GM23248 (cell line): Measurements from ENCODE around the gene NUDT19. TPM values are rescaled to one million over a fixed set of nuclear protein-coding genes. Genes with fewer than 3 reads are reported as not detected.

Source experiments
- DNase-seq: peaks from one replicate; pipeline ENCODE4 v3.0.0-alpha.2; 2015
- H2AFZ ChIP-seq: fragments of 200-600 bp; sonication (generic); 2 replicates; pipeline ENCODE4 v1.6.1; 2016; ENCODE audit warnings: antibody characterized with exemption
- H3F3A ChIP-seq: fragments of 200-600 bp; sonication (generic); 2 replicates; pipeline ENCODE4 v1.6.1; 2016; ENCODE audit warnings: mild to moderate bottlenecking, antibody characterized with exemption, mixed run types; ENCODE audit not compliant: insufficient read depth
- H3K27ac ChIP-seq: fragments of 200-600 bp; sonication (generic); 2 replicates; pipeline ENCODE4 v1.5.1; 2016; ENCODE audit warnings: mild to moderate bottlenecking
- H3K27me3 ChIP-seq: fragments of 200-600 bp; sonication (generic); replicated peaks from 2 replicates; pipeline ENCODE4 v1.6.1; 2016; ENCODE audit warnings: mild to moderate bottlenecking; ENCODE audit not compliant: insufficient read depth
- H3K36me3 ChIP-seq: fragments of 200-600 bp; sonication (generic); 2 replicates; pipeline ENCODE4 v1.6.1; 2016; ENCODE audit warnings: low read depth, mild to moderate bottlenecking
- H3K4me1 ChIP-seq: fragments of 200-600 bp; sonication (generic); 2 replicates; pipeline ENCODE4 v1.6.1; 2016; ENCODE audit warnings: mild to moderate bottlenecking; ENCODE audit not compliant: insufficient read depth
- H3K4me2 ChIP-seq: fragments of 200-600 bp; sonication (generic); one replicate; pipeline ENCODE4 v1.6.1; 2016; ENCODE audit warnings: mild to moderate bottlenecking; ENCODE audit not compliant: unreplicated experiment
- H3K4me3 ChIP-seq: fragments of 200-600 bp; sonication (generic); 2 replicates; pipeline ENCODE4 v1.5.1; 2016; ENCODE audit warnings: mild to moderate bottlenecking
- H3K79me2 ChIP-seq: fragments of 200-600 bp; sonication (generic); 2 replicates; pipeline ENCODE4 v1.6.1; 2016; ENCODE audit warnings: mild to moderate bottlenecking; ENCODE audit not compliant: insufficient read depth
- H3K9ac ChIP-seq: fragments of 200-600 bp; sonication (generic); 2 replicates; pipeline ENCODE4 v1.6.1; 2016; ENCODE audit warnings: mild to moderate bottlenecking
- H3K9me2 ChIP-seq: fragments of 200-600 bp; sonication (generic); 2 replicates; pipeline ENCODE4 v1.6.1; 2016; ENCODE audit warnings: mixed run types, mild to moderate bottlenecking, moderate library complexity; ENCODE audit not compliant: insufficient read depth
- H3K9me3 ChIP-seq: fragments of 200-600 bp; sonication (generic); one replicate; pipeline ENCODE4 v1.6.1; 2017; ENCODE audit warnings: low read depth
- H4K20me1 ChIP-seq: fragments of 200-600 bp; sonication (generic); 2 replicates; pipeline ENCODE4 v1.6.0; 2016; ENCODE audit not compliant: insufficient read depth
- EZH2 ChIP-seq: fragments of 200-600 bp; sonication (generic); IDR thresholded peaks from 2 replicates; pipeline ENCODE4 v1.6.1; 2018; ENCODE audit warnings: antibody characterized with exemption, mild to moderate bottlenecking; ENCODE audit not compliant: insufficient read depth, poor library complexity, severe bottlenecking
- EZH2phosphoT487 ChIP-seq: fragments of 200-600 bp; sonication (generic); IDR thresholded peaks from 2 replicates; pipeline ENCODE4 v1.6.1; 2018; ENCODE audit warnings: antibody characterized with exemption, moderate library complexity, mild to moderate bottlenecking, low read depth; ENCODE audit not compliant: insufficient read depth
- WGBS, 2 experiments: methylation state at CpG; one replicate each; pipeline ENCODE4 v1.1.6; 2015 to 2017; ENCODE audit warnings: low lambda C conversion rate in 2 of 2, low coverage in 1 of 2; ENCODE audit errors: missing lambda C conversion rate in 2 of 2; 5-methylcytosine and 5-hydroxymethylcytosine counted together
- in situ Hi-C: fragments of 300-500 bp; cut with MboI; formaldehyde crosslinking; loops from 2 replicates; pipeline ENCODE4 v1.15.0; 2020
- polyA plus RNA-seq: library from polyadenylated mRNA; unstranded; fragments of >200 nt; fragmentation: Nextera tagmentation; extraction: Ambion mirVana; gene quantifications from 2 replicates; pipeline ENCODE4 v1.2.1, GENCODE V29; 2016
- total RNA-seq: library from RNA; depleted of rRNA; stranded (reverse); fragments of >200 nt; shearing (Covaris generic); gene quantifications from 2 replicates; pipeline ENCODE4 v1.2.3, GENCODE V29; 2014

NUDT19 gene
- total and polyA plus RNA-seq, 2 experiments from 2014 or later: 18.0 to 25.1 TPM

- no peaks in the 10 kb centered on the region for H3K36me3 ChIP-seq
- no peaks in the 10 kb centered on the region for H3K9me2 ChIP-seq
- peaks cover 18% of the 10 kb centered on the region for H3K4me1 ChIP-seq
- no peak overlapping the region for H2AFZ ChIP-seq
- DNase-seq: peak; percentile 65
- no peaks in the 10 kb centered on the region for H3F3A ChIP-seq
- H3K4me3 ChIP-seq: no peak overlapping the region
- peaks cover 12% of the 10 kb centered on the region for H3K27me3 ChIP-seq
- 26 to 33% methylated on average over 14 of the region's 14 CpGs for WGBS, 2 experiments
- no peaks in the 10 kb centered on the region; the same call in 1 of the 2 replicates for H4K20me1 ChIP-seq
- H3K9me3 ChIP-seq: no peaks in the 10 kb centered on the region
- TF ChIP-seq EZH2phosphoT487 (no peak), EZH2 (no peak)
- peak overlapping the region; percentile 2; the same call in 1 of the 2 replicates for H3K27ac ChIP-seq
- in situ Hi-C loops: no loop called here
- no peak overlapping the region for H3K4me2 ChIP-seq
- H3K79me2 ChIP-seq: peaks cover 78% of the 10 kb centered on the region
- H3K9ac ChIP-seq: 0 out of 2 replicates have a peak overlapping the region, but pooled peaks have one; percentile 7
Observed at GRCh38 chr19:32671883-32672593, 19.6 kb upstream of the NUDT19 start.

DNA sequence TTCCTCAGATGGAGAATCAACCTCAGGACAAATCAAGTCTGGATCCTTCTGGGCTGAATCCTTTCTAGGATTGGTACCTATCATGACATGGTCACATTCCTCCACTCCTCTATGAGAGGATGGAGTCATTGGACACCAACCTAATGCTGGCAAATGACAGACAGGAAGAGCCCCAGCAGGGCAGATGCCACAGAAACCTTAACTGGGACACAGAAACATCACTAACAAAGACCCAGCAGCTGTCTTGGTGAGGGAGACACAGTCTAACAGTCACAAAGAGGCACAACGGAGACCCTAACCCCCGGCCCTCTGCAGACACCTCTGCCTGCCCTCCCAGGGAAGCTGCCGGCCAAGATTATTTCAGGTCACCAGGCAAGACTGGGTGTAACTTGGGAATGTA is 18.8 kb upstream of the NUDT19 start:
- Histone ChIP-seq H4K20me1 (no peaks in the 10 kb centered on the region; the same call in 1 of the 2 replicates), H3K4me3 (no peak overlapping the region), H3F3A (no peaks in the 10 kb centered on the region), H3K9ac (no peak overlapping the region), H3K9me3 (no peaks in the 10 kb centered on the region), H3K79me2 (peaks cover 69% of the 10 kb centered on the region), H3K9me2 (no peaks in the 10 kb centered on the region), H3K36me3 (no peaks in the 10 kb centered on the region), H2AFZ (no peak overlapping the region), H3K4me2 (no peak overlapping the region), H3K4me1 (peaks cover 18% of the 10 kb centered on the region), H3K27me3 (peaks cover 19% of the 10 kb centered on the region), H3K27ac (no peak overlapping the region)
- no peak for DNase-seq
- WGBS, 2 experiments: 94 to 97% methylated on average over 3 of the region's 3 CpGs
- TF ChIP-seq EZH2phosphoT487: no peak
- TF ChIP-seq EZH2: no peak
- in situ Hi-C loops: no loop called here

- H3K9me2 ChIP-seq: no peaks in the 10 kb centered on the region
- no peak overlapping the region for H3K27ac ChIP-seq
- H3K79me2 ChIP-seq: peaks cover 62% of the 10 kb centered on the region
- H3K4me1 ChIP-seq: peaks cover 18% of the 10 kb centered on the region
- peak overlapping the region; percentile 80 for H3K4me3 ChIP-seq
- no peak for TF ChIP-seq EZH2phosphoT487
- TF ChIP-seq EZH2: no peak
- peak overlapping the region; percentile 94 for H3K4me2 ChIP-seq
- H2AFZ ChIP-seq: no peak overlapping the region
- no peaks in the 10 kb centered on the region for H3K36me3 ChIP-seq
- WGBS, 2 experiments: 86 to 87% methylated on average over 10 of the region's 10 CpGs
- peak overlapping the region; percentile 80 for H3K9ac ChIP-seq
- H3K27me3 ChIP-seq: peaks cover 19% of the 10 kb centered on the region
- DNase-seq: no peak
- H3F3A ChIP-seq: no peaks in the 10 kb centered on the region
- H3K9me3 ChIP-seq: no peaks in the 10 kb centered on the region
- in situ Hi-C loops: no loop called here
- H4K20me1 ChIP-seq: no peaks in the 10 kb centered on the region; the same call in 1 of the 2 replicates
Observed at GRCh38 chr19:32673573-32673972, 18.0 kb upstream of the NUDT19 start.

DNA sequence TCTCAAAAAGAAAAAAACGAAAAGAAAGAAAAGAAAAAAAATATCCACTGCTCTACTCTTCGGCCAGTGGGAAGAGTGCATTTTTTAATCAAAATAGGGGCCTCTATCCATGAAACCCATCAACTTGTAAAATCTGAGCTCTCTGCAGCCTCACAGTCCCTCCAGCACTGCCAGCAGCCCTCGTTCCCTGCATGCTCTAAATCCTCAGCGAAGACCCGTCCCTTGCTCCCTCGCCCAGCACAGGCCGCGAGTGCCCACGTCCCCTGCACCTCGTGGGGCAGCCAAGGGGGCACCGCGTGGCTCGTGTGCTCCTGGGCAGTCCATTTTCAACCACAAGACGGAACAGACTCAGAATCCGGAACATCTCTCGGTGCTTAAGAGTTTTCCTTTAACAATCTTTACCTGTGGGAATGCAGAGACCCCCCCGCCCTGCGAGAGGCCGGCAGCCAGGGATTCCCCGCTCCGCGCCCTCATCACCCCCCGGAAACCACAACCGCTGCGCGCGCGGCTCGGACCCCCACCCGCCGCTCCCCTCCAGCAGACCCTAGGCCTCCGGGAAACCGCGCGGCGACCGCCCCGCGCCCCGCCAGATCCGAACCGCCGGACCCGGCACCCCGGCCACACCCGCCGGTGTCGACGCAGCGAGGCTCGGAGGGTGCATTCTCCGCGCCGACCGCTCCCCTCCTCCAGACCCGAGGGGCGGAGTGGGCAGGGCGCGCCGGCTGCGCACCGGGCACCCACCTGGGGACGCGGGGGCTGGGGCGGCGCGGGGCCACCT is 17.3 kb upstream of the NUDT19 start:
- Histone ChIP-seq H2AFZ (peak overlapping the region; percentile 94), H3K27me3 (peaks cover 19% of the 10 kb centered on the region), H3K9ac (peak overlapping the region; percentile 80), H3K9me3 (no peaks in the 10 kb centered on the region), H3K36me3 (no peaks in the 10 kb centered on the region), H3K27ac (no peak overlapping the region), H3K4me1 (peaks cover 18% of the 10 kb centered on the region), H3K79me2 (peaks cover 54% of the 10 kb centered on the region), H4K20me1 (no peaks in the 10 kb centered on the region; the same call in 1 of the 2 replicates), H3F3A (no peaks in the 10 kb centered on the region), H3K4me3 (peak overlapping the region; percentile 80), H3K9me2 (no peaks in the 10 kb centered on the region), H3K4me2 (peak overlapping the region; percentile 94)
- TF ChIP-seq EZH2: no peak
- no peak for TF ChIP-seq EZH2phosphoT487
- 1 to 2% methylated on average over 22 to 55 of the region's 67 CpGs for WGBS, 2 experiments
- peak; percentile 43 for DNase-seq
- in situ Hi-C loops: no loop called here
